Upper lobe of left lung (tissue), 6 donors: ENCODE data around the gene DNAJC18. TPM values are rescaled to one million over a fixed set of nuclear protein-coding genes. Genes with fewer than 3 reads are reported as not detected.

Experiments
- ATAC-seq, 2 donors: fragments of 200-7000 bp; cut with Tn5 transposase; one replicate each; pipeline ENCODE4 v1.9.1; 2022; ENCODE audit warnings: mild to moderate bottlenecking in 2 of 2, moderate library complexity in 2 of 2; ENCODE audit not compliant: low FRiP score in 2 of 2
- DNase-seq, 2 donors: peaks; one replicate each; pipeline ENCODE4 v3.0.0-alpha.2; 2019 to 2020
- H3K27ac ChIP-seq, 4 donors: fragments of 200-600 bp; sonication (generic); one replicate each; pipeline ENCODE4 v1.5.1; 2016 to 2019
- H3K27me3 ChIP-seq, 4 donors: fragments of 200-600 bp; sonication (generic); one replicate each; pipeline ENCODE4 v1.5.1; 2017 to 2019
- H3K36me3 ChIP-seq, 4 donors: fragments of 200-600 bp; sonication (generic); one replicate each; pipeline ENCODE4 v1.5.1; 2016 to 2019
- H3K4me1 ChIP-seq, 4 donors: fragments of 200-600 bp; sonication (generic); one replicate each; pipeline ENCODE4 v1.5.1; 2018 to 2019
- H3K4me3 ChIP-seq, 4 donors: fragments of 200-600 bp; sonication (generic); one replicate each; pipeline ENCODE4 v1.5.1; 2017 to 2019; ENCODE audit warnings: mild to moderate bottlenecking in 2 of 4, moderate library complexity in 1 of 4
- H3K9me3 ChIP-seq, 4 donors: fragments of 200-600 bp; sonication (generic); one replicate each; pipeline ENCODE4 v1.5.1; 2018 to 2019
- EP300 ChIP-seq, 4 donors: sonication (generic); formaldehyde crosslinking; IDR thresholded peaks; one replicate each; pipeline ENCODE4 v1.5.1; 2017; ENCODE audit warnings: antibody characterized with exemption in 4 of 4, control low read depth in 2 of 4
- POLR2A ChIP-seq, 4 donors: fragments of 450-650 bp; IDR thresholded peaks; one replicate each; pipeline ENCODE4 v1.5.1; 2016 to 2017; ENCODE audit warnings: antibody characterized with exemption in 4 of 4, mild to moderate bottlenecking in 2 of 4
- POLR2AphosphoS5 ChIP-seq, 2 donors: sonication (generic); formaldehyde crosslinking; IDR thresholded peaks; one replicate each; pipeline ENCODE4 v1.5.1; 2017; ENCODE audit warnings: antibody characterized with exemption in 2 of 2
- WGBS, 2 donors: methylation state at CpG; one replicate each; pipeline ENCODE4 v1.1.5; 2017 to 2018; 5-methylcytosine and 5-hydroxymethylcytosine counted together
- total RNA-seq, 6 donors: library from RNA; depleted of rRNA in 4 of 6; stranded (reverse); fragments of >200 nt in 4 of 6; gene quantifications; one replicate each; pipeline versions ENCODE4 v1.1.0 to v1.2.1, GENCODE V29; 2016 to 2021
- TF ChIP-seq, protein P1 (sequence below), 6 experiments: fragments of 450-650 bp in 4 of 6; fragments of 200-600 bp in 2 of 6; sonication (generic) in 2 of 6; IDR thresholded peaks; one replicate each; pipeline ENCODE4 v1.5.1; 2016 to 2019; ENCODE audit warnings: antibody characterized with exemption in 6 of 6
- donor health status: DM: no; HTN: no; CAD: no; lungs with moderate emphysema.
- donor health status: DM: no; HTN: yes; CAD: no; lungs with severe emphysema.

DNAJC18 gene
- total RNA-seq, 6 donors from 2014 or later: 1.0 to 11.6 (median 6.3) TPM

DNA sequence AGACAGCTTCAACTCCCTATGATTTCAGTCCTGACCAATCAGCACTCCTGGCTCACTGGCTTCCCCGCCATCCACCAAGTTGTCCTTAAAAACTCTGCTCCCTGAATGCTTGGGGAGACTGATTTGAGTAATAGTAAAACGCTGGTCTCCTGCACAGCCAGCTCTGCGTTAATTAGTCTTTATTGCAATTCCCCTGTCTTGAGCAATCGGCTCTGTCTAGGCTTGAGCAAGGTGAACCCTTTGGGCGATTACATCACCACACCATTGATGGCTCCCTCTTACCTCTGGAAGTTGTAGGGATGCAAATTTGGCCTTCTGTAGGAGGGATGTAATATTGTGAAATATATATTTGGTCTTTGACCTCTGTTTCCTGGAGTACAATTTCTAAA, 53.3 kb downstream of the DNAJC18 start:
- no peak for DNase-seq
- H3K27me3 ChIP-seq: no peaks in the 10 kb centered on the region
- no peaks in the 10 kb centered on the region for H3K36me3 ChIP-seq
- H3K27ac ChIP-seq: peak overlapping the region in 1 of 4 donors; percentile 78
- TF ChIP-seq EP300 (IDR thresholded peaks at IDR 0.05) (no peak), POLR2AphosphoS5 (IDR thresholded peaks at IDR 0.05) (no peak), POLR2A (IDR thresholded peaks at IDR 0.05) (no peak)
- TF ChIP-seq, protein P1, sequence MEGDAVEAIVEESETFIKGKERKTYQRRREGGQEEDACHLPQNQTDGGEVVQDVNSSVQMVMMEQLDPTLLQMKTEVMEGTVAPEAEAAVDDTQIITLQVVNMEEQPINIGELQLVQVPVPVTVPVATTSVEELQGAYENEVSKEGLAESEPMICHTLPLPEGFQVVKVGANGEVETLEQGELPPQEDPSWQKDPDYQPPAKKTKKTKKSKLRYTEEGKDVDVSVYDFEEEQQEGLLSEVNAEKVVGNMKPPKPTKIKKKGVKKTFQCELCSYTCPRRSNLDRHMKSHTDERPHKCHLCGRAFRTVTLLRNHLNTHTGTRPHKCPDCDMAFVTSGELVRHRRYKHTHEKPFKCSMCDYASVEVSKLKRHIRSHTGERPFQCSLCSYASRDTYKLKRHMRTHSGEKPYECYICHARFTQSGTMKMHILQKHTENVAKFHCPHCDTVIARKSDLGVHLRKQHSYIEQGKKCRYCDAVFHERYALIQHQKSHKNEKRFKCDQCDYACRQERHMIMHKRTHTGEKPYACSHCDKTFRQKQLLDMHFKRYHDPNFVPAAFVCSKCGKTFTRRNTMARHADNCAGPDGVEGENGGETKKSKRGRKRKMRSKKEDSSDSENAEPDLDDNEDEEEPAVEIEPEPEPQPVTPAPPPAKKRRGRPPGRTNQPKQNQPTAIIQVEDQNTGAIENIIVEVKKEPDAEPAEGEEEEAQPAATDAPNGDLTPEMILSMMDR (IDR thresholded peaks at IDR 0.05): no peak
- peaks cover 6 to 28% (median 21%) of the 10 kb centered on the region in 4 donors for H3K4me1 ChIP-seq
- no peak overlapping the region for H3K4me3 ChIP-seq
- WGBS, 2 donors: 51 to 76% methylated on average over 5 of the region's 5 CpGs
- no peaks in the 10 kb centered on the region for H3K9me3 ChIP-seq
- no peak for ATAC-seq

DNA sequence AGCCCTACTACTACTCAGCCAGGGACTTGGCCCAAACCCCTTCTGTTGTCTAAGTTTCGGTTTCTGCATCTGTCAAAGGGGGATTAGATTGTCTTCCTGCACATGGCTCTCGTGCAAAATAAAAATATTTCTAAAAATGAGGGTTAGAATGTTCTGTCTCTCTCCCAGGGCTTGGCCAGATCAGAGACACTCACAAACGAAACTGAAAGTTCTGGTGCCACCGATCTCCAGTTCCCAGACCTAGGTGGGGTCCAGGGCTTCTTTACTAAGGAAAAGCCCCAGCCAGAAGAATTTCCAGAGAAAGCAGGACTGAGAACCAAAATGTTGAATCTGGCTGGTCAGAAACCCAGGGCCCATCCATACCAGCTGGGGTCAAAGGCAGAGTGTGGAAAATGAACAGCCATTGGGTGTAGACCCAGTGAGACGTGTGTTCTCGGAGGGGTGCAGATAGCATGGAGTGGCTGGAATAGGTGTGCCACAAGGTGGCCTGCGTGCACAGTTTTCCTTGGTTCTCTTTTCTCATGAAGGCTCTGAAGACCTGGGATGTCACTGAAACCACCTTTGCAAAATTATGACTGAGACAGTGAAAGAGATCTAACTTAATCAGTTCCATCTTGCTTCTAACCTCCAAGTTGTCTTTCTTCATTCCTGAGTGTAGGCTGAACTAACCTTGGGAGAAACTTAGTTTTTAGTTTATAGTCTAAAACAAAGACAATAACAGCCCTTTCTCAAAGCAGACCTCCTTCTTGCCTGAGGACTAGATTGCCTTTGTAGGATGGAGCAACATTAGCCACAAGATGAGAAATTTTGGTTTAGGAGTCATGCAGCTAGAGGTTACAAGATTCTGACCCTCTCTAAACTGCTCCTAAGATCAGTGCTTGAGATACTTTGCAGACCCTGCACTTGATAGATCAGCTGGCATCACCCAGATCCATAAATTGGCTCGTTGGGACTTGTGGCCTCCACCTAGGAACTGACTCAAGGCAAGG, 54.0 kb downstream of the DNAJC18 start:
- Histone ChIP-seq H3K27ac (peak overlapping the region; percentile 51 to 78 (median 64)), H3K9me3 (no peaks in the 10 kb centered on the region), H3K27me3 (no peaks in the 10 kb centered on the region), H3K4me3 (peak overlapping the region in 3 of 4 donors; percentile 15 to 47 (median 46)), H3K4me1 (peaks cover 6 to 28% (median 20%) of the 10 kb centered on the region in 4 donors), H3K36me3 (no peaks in the 10 kb centered on the region)
- TF ChIP-seq, protein P1 (IDR thresholded peaks at IDR 0.05): peak in 1 of 6 experiments; percentile 26
- TF ChIP-seq EP300 (IDR thresholded peaks at IDR 0.05) (no peak), POLR2A (IDR thresholded peaks at IDR 0.05) (no peak)
- ATAC-seq (peak in 1 of 2 donors; percentile 33), DNase-seq (no peak)
- 37 to 38% methylated on average over 8 of the region's 8 CpGs for WGBS, 2 donors

DNA sequence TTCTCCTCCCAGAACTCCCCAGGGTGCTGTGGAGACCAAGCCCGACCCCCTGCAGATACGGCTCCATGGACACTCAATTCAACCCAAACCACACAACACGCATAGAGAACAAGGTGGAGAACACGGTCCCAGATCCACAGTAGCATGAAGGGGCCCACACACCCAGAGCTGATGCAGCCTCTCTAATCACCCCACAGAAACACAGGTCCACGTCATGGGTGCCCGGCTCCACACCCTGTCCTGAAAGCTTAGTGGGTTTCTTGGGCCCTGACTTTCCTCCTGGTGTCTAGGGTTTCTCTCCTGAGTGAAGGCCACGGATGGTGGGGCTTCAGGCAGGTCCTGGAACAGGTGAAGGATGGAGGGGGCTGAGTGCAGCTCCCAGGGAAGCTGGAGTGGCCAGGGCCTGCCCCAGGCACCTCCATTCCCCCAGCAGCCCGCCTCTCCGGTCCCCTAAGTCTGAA, 54.7 kb downstream of the DNAJC18 start:
- Histone ChIP-seq H3K27me3 (no peaks in the 10 kb centered on the region), H3K9me3 (no peaks in the 10 kb centered on the region), H3K36me3 (no peaks in the 10 kb centered on the region), H3K4me1 (peaks cover 6 to 28% (median 20%) of the 10 kb centered on the region in 4 donors), H3K27ac (peak overlapping the region; percentile 51 to 78 (median 64)), H3K4me3 (peak overlapping the region in 3 of 4 donors; percentile 15 to 47 (median 46))
- 79% methylated on average over 7 to 9 of the region's 9 CpGs for WGBS, 2 donors
- peak in 1 of 2 donors; percentile 4 for ATAC-seq
- no peak for TF ChIP-seq POLR2AphosphoS5 (IDR thresholded peaks at IDR 0.05)
- TF ChIP-seq POLR2A (IDR thresholded peaks at IDR 0.05): no peak
- TF ChIP-seq, protein P1 (IDR thresholded peaks at IDR 0.05): no peak
- TF ChIP-seq EP300 (IDR thresholded peaks at IDR 0.05): no peak
- DNase-seq: no peak

DNA sequence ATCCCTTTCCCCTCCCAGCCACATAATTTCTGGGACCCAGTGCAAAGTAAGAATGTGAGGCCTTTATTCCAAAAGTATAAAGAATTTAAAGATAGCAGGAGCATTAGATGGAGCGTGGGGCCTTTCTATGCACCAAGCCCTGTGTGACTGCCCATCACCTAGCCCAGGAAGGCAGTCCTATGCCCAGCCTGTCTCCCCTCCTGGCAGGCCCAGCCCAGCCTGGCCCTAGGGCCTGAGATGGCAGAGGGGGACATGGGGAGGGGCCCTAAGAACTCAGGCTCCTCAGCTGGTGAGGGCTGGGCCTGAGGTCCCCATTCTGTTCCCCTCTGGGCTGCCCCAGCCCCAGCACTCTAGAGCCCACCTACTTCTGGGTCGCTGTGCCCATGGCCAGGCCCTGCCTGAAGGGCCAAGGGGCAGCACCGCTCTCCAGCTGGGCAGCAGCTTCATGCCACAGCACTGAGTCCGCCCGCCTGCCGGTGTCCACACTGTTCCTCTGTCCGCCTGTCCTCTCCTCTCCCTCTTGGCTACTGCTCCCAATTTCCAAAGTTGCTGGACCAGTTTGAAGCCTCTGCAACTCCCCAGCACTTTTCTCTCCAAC, 55.2 kb downstream of the DNAJC18 start:
- H3K4me1 ChIP-seq: peaks cover 6 to 28% (median 20%) of the 10 kb centered on the region in 4 donors
- H3K27ac ChIP-seq: peak overlapping the region in 1 of 4 donors; percentile 63
- peak in 1 of 2 donors; percentile 9 for ATAC-seq
- no peaks in the 10 kb centered on the region for H3K36me3 ChIP-seq
- TF ChIP-seq POLR2A (IDR thresholded peaks at IDR 0.05): no peak
- TF ChIP-seq EP300 (IDR thresholded peaks at IDR 0.05): no peak
- TF ChIP-seq POLR2AphosphoS5 (IDR thresholded peaks at IDR 0.05): no peak
- TF ChIP-seq, protein P1 (IDR thresholded peaks at IDR 0.05): no peak
- H3K9me3 ChIP-seq: no peaks in the 10 kb centered on the region
- no peak for DNase-seq
- H3K27me3 ChIP-seq: no peaks in the 10 kb centered on the region
- WGBS, 2 donors: 88 to 95% methylated on average over 6 to 7 of the region's 7 CpGs
- H3K4me3 ChIP-seq: no peak overlapping the region
